ENCODE data around the gene SLC36A2. TPM values are rescaled to one million over a fixed set of nuclear protein-coding genes. Genes with fewer than 3 reads are reported as not detected.
"Not testable (repeated sequence)": the region's sequence is repeated elsewhere in the genome, so short reads cannot be mapped to it uniquely, and the experiment has no call there.

Gene SLC36A2
- total RNA-seq, 8 experiments from 2014 or later: 0.24 to 0.45 TPM; not detected in 6

DNA sequence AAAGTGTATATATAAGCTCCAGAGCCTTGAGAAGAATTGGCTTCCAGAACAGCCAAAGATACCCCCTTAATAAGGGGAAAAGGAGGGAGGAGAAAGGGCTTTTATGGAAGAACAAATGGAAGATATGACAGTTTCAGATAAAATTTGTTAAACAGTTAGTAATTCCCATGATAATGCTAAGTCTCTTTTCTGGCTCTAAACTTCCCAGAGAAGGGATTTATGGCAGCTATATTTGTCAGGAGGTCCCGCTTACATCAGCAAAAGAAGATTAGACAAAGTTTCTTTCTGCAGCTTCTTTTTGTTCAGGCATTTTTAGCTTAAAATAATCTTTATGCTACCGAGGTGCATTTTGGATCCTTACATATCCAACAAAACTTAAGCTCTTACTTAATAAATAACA, 29.5 kb downstream of the SLC36A2 start:
- ATAC-seq (replicated peaks in 6 of 8): no peak
- Histone ChIP-seq H3K4me1 (replicated peaks in 1 of 2) (peaks cover 0 to 6% of the 10 kb centered on the region in 2 donors), H3K27ac (no peak overlapping the region), H3K4me3 (no peak overlapping the region)
- in situ Hi-C loops (cut with MboI; ENCODE audit: low pct_unique_long_range_greater_than_20kb in 2 of 9, low sequenced_read_pairs in 9 of 9, unreplicated experiment in 9 of 9): no loop called here
- WGBS, 10 experiments: 33 to 100% (median 60%) methylated on average over 1 to 2 of the region's 2 CpGs

DNA sequence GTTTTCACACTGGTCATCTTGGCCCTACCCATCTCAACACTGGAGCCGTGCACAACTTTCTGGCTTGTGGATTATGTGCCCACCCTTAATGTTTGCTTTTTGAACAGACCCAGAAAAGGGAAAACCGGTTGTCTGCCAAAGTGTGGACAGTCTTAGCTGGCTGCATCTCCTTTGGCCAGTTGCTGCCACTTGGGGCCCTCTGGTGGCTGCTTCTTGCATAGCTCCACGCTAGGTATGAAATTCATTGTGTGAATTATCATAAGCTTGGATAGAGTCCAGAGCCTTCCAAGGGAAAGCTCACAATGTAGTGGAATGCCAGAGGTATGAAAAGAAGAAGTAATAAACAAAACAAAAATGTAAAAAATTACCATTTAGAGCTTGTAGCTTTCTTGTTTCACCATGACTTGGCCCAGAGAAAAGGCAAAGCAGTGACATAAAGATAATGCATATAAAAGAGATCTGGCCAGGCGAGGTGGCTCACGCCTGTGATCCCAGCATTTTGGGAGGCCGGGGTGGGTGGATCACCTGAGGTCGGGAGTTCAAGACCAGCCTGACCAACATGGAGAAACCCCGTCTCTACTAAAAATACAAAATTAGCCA, 31.3 kb downstream of the SLC36A2 start:
- peak; percentile 64 to 86 (median 82) for ATAC-seq (replicated peaks in 6 of 8)
- Histone ChIP-seq H3K27ac (no peak overlapping the region), H3K4me3 (no peak overlapping the region), H3K4me1 (replicated peaks in 1 of 2) (no peaks in the 10 kb centered on the region)
- in situ Hi-C loops (cut with MboI; ENCODE audit: low pct_unique_long_range_greater_than_20kb in 2 of 9, low sequenced_read_pairs in 9 of 9, unreplicated experiment in 9 of 9): no loop called here
- 0 to 83% (median 14%) methylated on average over 1 to 7 of the region's 8 CpGs for WGBS, 10 experiments

DNA sequence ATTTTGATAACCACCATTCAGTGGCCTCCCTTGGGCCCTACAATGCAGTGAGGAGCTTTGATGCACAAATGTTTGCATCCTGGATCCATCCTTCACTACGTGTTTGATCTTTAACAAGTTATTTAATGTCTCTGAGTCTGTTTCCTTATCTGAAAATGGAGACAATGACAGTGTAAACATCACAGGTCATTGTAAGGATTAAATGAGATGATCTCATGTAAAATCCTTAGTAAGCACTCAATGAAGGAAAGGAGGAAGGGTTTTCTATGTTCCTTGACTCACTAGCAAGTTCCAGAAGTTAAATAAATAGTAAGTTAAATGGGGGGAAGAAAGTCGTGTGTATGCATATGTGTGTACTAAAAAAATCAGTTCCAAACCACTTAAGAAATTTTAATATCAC, 34.0 kb downstream of the SLC36A2 start:
- H3K4me3 ChIP-seq: no peak overlapping the region
- no peak for ATAC-seq (replicated peaks in 6 of 8)
- WGBS, 10 experiments: 0 to 67% (median 23%) methylated on average over 1 to 2 of the region's 2 CpGs; no CpG with 5 or more reads in 3 of the 10 experiments
- H3K4me1 ChIP-seq (replicated peaks in 1 of 2): no peaks in the 10 kb centered on the region
- in situ Hi-C loops (cut with MboI; ENCODE audit: low pct_unique_long_range_greater_than_20kb in 2 of 9, low sequenced_read_pairs in 9 of 9, unreplicated experiment in 9 of 9): no loop called here
- H3K27ac ChIP-seq: no peak overlapping the region

DNA sequence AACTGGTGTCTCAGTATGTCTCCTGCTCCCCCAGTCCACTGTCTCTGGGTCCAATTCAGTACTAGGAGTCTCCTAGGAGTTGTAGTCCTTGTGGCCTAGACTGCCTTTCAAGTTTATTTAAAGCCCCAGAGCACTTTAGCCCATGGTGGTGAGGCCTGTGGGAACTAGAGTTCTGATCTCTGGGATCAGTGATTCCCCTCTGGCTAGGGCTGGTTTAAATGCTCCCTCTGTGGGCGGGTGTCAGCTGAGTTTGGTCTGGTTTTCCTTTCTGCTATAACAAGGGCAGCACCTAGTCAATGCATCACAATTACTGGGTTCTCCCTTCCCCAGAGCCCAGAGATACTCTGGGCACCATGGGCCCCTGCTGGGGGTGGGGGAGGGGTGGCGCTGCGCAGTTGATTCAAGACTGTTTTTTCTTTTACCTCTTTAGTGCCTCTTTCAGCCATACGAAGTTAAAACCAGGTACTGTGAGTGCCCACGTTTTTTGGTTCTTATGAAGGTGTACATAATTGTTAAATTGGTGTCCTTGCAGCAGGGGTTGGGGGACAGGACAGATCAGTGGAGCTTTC, 34.5 kb downstream of the SLC36A2 start:
- peak in 2 of 8 experiments; percentile 42 to 44 for ATAC-seq (replicated peaks in 6 of 8)
- Histone ChIP-seq H3K4me1 (replicated peaks in 1 of 2) (no peaks in the 10 kb centered on the region), H3K4me3 (no peak overlapping the region), H3K27ac (no peak overlapping the region)
- 0 to 52% (median 30%) methylated on average over 1 to 3 of the region's 5 CpGs; no CpG with 5 or more reads in 5 of the 10 experiments for WGBS, 10 experiments
- in situ Hi-C loops (cut with MboI; ENCODE audit: low pct_unique_long_range_greater_than_20kb in 2 of 9, low sequenced_read_pairs in 9 of 9, unreplicated experiment in 9 of 9): no loop called here

DNA sequence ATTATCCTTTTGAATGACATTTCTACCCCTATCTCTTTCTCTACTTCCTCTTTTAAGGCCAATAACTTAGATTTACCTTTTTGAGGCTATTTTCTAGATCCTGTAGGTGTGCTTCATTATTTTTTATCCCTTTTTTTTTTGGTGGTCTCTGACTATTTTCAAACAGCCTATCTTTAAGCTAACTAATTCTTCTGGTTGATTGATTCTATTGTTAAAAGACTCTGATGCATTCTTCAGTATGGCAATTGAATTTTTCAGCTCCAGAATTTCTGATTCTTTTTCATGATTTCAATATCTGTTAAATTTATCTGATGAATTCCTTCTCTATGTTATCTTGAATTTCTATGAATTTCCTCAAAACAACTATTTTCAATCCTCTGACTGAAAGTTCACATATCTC, 36.4 kb downstream of the SLC36A2 start:
- in situ Hi-C loops (cut with MboI; ENCODE audit: low pct_unique_long_range_greater_than_20kb in 2 of 9, low sequenced_read_pairs in 9 of 9, unreplicated experiment in 9 of 9): no loop called here

DNA sequence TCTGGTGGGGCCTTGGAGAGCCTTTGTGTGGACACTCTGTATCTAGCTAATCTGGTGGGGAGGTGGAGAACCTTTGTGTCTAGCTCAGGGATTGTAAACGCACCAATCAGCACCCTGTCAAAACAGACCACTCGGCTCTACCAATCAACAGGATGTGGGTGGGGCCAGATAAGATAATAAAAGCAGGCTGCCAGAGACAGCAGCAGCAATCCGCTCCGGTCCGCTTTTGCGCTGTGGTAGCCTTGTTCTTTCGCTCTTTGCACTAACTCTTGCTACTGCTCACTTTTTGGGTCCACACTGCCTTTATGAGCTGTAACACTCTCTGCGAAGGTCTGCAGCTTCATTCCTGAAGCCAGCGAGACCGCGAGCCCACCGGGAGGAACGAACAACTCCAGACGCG, 37.5 kb downstream of the SLC36A2 start:
- ATAC-seq (replicated peaks in 6 of 8); H3K4me1 ChIP-seq (replicated peaks in 1 of 2); in situ Hi-C loops (cut with MboI; ENCODE audit: low pct_unique_long_range_greater_than_20kb in 2 of 9, low sequenced_read_pairs in 9 of 9, unreplicated experiment in 9 of 9); H3K27ac ChIP-seq; H3K4me3 ChIP-seq: not testable (repeated sequence)
- 91% methylated on average over 11 of the region's 15 CpGs; no CpG with 5 or more reads in 9 of the 10 experiments for WGBS, 10 experiments

More for the DNA sequence above, 36.4 kb downstream of the SLC36A2 start:
- ATAC-seq (replicated peaks in 6 of 8): no peak
- H3K4me3 ChIP-seq: no peak overlapping the region
- H3K27ac ChIP-seq: no peak overlapping the region
- H3K4me1 ChIP-seq (replicated peaks in 1 of 2): no peaks in the 10 kb centered on the region

DNA sequence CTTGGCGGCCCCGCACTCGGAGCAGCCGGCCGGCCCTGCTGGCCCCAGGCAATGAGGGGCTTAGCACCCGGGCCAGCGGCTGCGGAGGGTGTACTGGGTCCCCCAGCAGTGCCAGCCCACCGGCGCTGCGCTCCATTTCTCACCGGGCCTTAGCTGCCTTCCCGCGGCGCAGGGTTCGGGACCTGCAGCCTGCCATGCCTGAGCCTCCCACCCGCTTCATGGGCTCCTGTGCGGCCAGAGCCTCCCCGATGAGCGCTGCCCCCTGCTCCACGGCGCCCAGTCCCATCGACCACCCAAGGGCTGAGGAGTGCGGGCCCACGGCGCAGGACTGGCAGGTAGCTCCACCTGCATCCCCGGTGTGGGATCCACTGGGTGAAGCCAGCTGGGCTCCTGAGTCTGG, 38.1 kb downstream of the SLC36A2 start:
- in situ Hi-C loops (cut with MboI; ENCODE audit: low pct_unique_long_range_greater_than_20kb in 2 of 9, low sequenced_read_pairs in 9 of 9, unreplicated experiment in 9 of 9); ATAC-seq (replicated peaks in 6 of 8); H3K4me1 ChIP-seq (replicated peaks in 1 of 2); H3K27ac ChIP-seq; H3K4me3 ChIP-seq: not testable (repeated sequence)
- no CpG with 5 or more reads among the region's 27 CpGs for WGBS, 10 experiments

DNA sequence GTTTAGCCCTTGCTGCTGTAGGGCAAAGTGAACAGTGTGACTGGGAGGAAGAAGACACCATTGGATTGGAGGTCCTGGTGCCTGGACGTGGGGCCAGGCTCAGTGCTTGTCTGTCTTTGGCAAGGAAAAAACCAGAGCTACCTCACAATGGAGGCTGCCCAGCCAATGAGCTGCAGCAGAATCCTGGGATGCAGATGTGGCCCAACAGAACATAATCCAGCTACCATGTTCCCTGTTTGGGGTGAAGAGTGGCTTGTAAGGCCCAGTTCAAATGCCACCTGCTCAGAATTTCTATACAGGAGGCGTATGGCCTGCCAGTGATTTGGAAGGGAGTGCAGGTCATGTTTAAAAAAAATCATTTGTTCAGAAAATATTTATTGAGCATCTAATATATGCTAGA, 43.7 kb downstream of the SLC36A2 start, which contains the start of gene SLC36A3:
TSS of gene SLC36A3 (minus strand) at position 101 of the 400 bp plus-strand sequence. CDS start 412 bp downstream, outside the sequence.
- ATAC-seq (replicated peaks in 6 of 8): no peak

DNA sequence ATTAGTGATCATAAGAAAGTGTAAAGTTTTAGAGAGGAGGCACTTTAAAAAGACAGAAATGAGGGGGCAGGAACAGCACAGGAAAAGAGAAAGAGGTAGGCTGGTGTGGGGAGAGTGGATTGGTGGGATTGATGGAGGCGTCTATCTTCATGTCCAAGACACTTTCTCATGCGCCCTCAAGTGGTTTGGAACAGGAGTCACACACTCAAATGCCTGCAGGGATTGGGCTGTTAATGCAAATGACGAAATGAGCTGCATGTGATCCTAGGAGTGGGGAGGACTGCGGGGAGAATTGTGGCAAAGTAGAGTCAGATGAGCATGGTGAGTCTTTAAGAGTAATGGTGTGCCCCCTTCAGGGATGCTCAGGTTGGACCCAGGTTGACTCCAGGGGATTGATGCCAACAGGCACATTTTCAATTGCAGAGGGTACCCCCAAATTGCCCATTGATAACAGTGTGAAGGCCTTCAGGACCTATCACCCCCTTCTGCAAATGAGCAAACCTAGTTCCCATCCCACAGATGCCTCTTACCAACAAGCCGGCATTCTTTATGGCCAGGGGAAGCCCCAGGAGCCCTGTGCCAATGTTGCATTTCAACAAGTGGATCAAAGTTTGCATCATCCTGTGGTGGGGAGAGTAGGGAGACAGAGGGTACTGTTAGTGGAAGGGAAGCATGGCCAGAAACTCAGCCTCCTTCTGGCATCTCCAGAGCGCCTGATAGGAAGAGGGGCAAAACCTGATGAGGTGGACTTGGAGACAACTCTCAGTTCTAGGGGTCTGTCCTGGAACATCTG, 49.1 kb downstream of the SLC36A2 start:
- H3K4me1 ChIP-seq (replicated peaks in 1 of 2): no peaks in the 10 kb centered on the region
- whole genome bisulfite sequencing, 10 experiments: 17 to 93% (median 41%) methylated on average over 2 to 5 of the region's 6 CpGs
- peak in 3 of 8 experiments; percentile 48 to 100 (median 100) for ATAC-seq (replicated peaks in 6 of 8)
- no peak overlapping the region for H3K4me3 ChIP-seq
- in situ Hi-C loops (cut with MboI; ENCODE audit: low pct_unique_long_range_greater_than_20kb in 2 of 9, low sequenced_read_pairs in 9 of 9, unreplicated experiment in 9 of 9): no loop called here
- no peak overlapping the region for H3K27ac ChIP-seq

More for the DNA sequence above, 43.7 kb downstream of the SLC36A2 start, which contains the start of gene SLC36A3:
- Histone ChIP-seq H3K4me3 (no peak within 1 kb of the TSS), H3K27ac (no peak within 1 kb of the TSS), H3K4me1 (replicated peaks in 1 of 2) (no peaks in the 10 kb centered on the region)
- WGBS, 10 experiments: 0 to 100% (median 70%) methylated on average over 1 to 2 of the region's 2 CpGs; no CpG with 5 or more reads in 2 of the 10 experiments
- in situ Hi-C loops (cut with MboI; ENCODE audit: low pct_unique_long_range_greater_than_20kb in 2 of 9, low sequenced_read_pairs in 9 of 9, unreplicated experiment in 9 of 9): no loop called here

DNA sequence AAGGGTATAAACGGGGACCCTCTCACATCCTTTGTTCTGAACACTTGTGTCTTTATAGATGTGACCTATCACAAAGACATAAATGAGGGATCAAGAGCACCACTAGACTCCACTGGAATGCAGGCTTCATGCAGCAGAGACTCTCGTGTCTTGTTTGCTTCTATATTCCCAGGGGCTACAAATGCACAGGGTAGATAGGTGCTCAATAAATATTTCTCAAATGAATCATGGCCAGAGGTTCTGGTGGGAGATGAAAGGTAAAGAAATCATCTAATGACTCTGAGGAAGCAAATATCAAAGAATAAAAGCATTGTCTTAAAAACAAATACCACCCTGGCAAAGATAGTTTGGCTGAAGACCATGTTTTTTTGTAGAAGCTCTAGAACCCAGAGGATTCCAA, 50.4 kb downstream of the SLC36A2 start:
- no peak for ATAC-seq (replicated peaks in 6 of 8)
- 0 to 100% (median 60%) methylated on average over 1 to 2 of the region's 2 CpGs; no CpG with 5 or more reads in 5 of the 10 experiments for WGBS, 10 experiments
- Histone ChIP-seq H3K4me3 (no peak overlapping the region), H3K27ac (no peak overlapping the region), H3K4me1 (replicated peaks in 1 of 2) (no peaks in the 10 kb centered on the region)
- in situ Hi-C loops (cut with MboI; ENCODE audit: low pct_unique_long_range_greater_than_20kb in 2 of 9, low sequenced_read_pairs in 9 of 9, unreplicated experiment in 9 of 9): no loop called here

DNA sequence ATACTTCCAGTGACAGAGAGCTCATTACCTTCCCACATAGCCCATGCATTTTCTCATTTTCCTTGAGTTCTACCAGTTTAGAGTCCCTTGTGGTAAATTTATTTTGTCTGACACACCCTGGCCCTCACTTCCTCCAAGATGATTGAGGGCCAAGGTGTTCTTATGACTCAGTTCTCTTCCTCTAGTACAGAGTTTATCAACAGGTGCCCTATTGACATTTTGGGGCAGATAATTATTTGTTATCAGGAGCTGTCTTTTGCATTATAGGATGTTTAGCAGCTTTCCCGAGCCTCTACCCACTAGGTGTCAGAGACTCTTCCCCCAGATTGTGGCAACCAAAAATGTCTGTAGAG, 50.9 kb downstream of the SLC36A2 start:
- in situ Hi-C loops (cut with MboI; ENCODE audit: low pct_unique_long_range_greater_than_20kb in 2 of 9, low sequenced_read_pairs in 9 of 9, unreplicated experiment in 9 of 9): no loop called here
- Histone ChIP-seq H3K27ac (no peak overlapping the region), H3K4me1 (replicated peaks in 1 of 2) (no peaks in the 10 kb centered on the region), H3K4me3 (no peak overlapping the region)
- no peak for ATAC-seq (replicated peaks in 6 of 8)
- 0 to 100% (median 80%) methylated on average over 1 of the region's 1 CpG; no CpG with 5 or more reads in 5 of the 10 experiments for WGBS, 10 experiments

DNA sequence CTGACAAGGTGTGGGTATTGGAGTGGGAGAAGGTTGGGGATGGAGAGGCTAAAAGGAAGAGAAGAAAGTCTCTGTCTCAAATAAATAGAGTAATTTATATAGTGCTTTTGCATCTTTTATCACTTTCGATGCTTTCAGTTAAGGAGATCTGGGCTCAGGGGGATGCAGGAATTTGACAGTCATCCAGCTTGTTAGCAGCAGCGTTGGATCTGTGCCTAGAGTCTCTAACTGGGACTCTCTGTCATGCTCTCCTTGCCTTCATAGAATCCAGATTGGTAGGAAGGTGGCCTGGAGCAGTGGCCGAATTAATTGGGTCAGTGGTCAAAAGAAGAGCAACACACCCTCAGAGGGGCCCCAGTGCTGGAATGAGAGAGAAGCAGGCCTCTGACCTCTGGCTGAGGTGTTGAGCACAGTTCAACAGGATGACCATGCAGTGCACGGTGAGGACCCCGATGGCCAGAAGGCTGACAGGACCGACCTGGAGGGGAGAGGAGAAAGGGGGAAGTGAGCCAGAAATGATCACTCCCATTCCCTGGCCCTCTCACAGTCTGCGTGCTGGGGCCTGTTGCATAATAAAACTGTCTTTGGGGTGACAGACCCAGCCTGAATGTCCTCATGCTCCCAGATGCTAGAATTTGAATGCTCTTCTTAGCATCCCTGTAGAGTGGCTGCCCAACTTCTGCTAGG, 51.4 kb downstream of the SLC36A2 start:
- Histone ChIP-seq H3K4me3 (no peak overlapping the region), H3K27ac (no peak overlapping the region), H3K4me1 (replicated peaks in 1 of 2) (no peaks in the 10 kb centered on the region)
- in situ Hi-C loops (cut with MboI; ENCODE audit: low pct_unique_long_range_greater_than_20kb in 2 of 9, low sequenced_read_pairs in 9 of 9, unreplicated experiment in 9 of 9): no loop called here
- ATAC-seq (replicated peaks in 6 of 8): no peak
- 0 to 70% (median 40%) methylated on average over 1 to 7 of the region's 7 CpGs; no CpG with 5 or more reads in 1 of the 10 experiments for WGBS, 10 experiments

DNA sequence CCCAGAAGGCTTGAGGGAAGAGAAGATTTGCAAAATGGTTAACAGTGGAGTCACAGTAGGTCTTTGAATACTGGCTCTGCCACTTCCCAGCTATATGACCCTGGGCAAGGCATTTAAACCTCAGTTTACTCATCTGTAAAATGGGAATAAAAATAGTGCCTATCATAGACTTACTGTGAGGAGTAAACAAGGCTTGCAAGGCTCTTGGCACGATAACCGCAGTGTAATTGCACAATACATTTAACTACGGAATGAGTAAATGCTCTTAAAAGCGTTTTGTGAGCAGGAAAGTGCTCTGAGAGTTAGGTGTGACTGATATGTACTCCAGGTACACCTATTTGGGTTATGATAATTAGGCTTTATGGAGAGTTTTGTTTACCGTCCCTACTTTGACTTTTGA, 52.2 kb downstream of the SLC36A2 start:
- in situ Hi-C loops (cut with MboI; ENCODE audit: low pct_unique_long_range_greater_than_20kb in 2 of 9, low sequenced_read_pairs in 9 of 9, unreplicated experiment in 9 of 9): no loop called here
- H3K27ac ChIP-seq: no peak overlapping the region
- WGBS, 10 experiments: 20 to 96% (median 86%) methylated on average over 3 to 5 of the region's 5 CpGs; no CpG with 5 or more reads in 2 of the 10 experiments
- ATAC-seq (replicated peaks in 6 of 8): no peak
- H3K4me3 ChIP-seq: no peak overlapping the region
- H3K4me1 ChIP-seq (replicated peaks in 1 of 2): no peaks in the 10 kb centered on the region

All from motor neuron (in vitro differentiated cells).